Hematopoietic multipotent progenitor cell treated with erythropoietin and hydrocortisone succinate and interleukin-3 and kit ligand, for 6 days (in vitro differentiated cells): ENCODE data around the gene ENG.
"Not testable (repeated sequence)": the region's sequence is repeated elsewhere in the genome, so short reads cannot be mapped to it uniquely, and the experiment has no call there.

Experiments used
- DNase-seq: peaks from one replicate; pipeline ENCODE4 v3.0.0-alpha.2; 2015

Gene ENG

GRCh38 chr9:127841087-127841835 lies 13.2 kb downstream of the ENG start:
- peak; percentile 89 for DNase-seq

- DNase-seq = no peak
These were observed 15.9 kb downstream of the ENG start for GRCh38 chr9:127838375-127839078.

- DNase-seq = no peak
These were observed 17.1 kb downstream of the ENG start for GRCh38 chr9:127837346-127837745.

GRCh38 chr9:127836561-127836960 lies 17.9 kb downstream of the ENG start:
- DNase-seq = not testable (repeated sequence)

GRCh38 chr9:127835991-127836516 lies 18.4 kb downstream of the ENG start:
- no peak for DNase-seq

- DNase-seq = no peak
These were observed 20.9 kb downstream of the ENG start for GRCh38 chr9:127833555-127833954.

GRCh38 chr9:127832248-127832647 lies 22.2 kb downstream of the ENG start:
- DNase-seq = no peak

GRCh38 chr9:127829205-127829906 lies 25.1 kb downstream of the ENG start:
- no peak for DNase-seq

- peak; percentile 70 for DNase-seq
These were observed 26.0 kb downstream of the ENG start for GRCh38 chr9:127828262-127829031.

GRCh38 chr9:127826253-127826913 lies 28.1 kb downstream of the ENG start:
- DNase-seq = no peak

GRCh38 chr9:127825319-127826051 lies 29.0 kb downstream of the ENG start:
- no peak for DNase-seq

- DNase-seq = no peak
These were observed 32.4 kb downstream of the ENG start for GRCh38 chr9:127822108-127822507.

GRCh38 chr9:127818574-127818973 lies 35.9 kb downstream of the ENG start:
- DNase-seq = no peak

GRCh38 chr9:127817881-127818434 lies 36.5 kb downstream of the ENG start:
- DNase-seq = no peak

GRCh38 chr9:127816728-127817127 lies 37.7 kb downstream of the ENG start:
- DNase-seq = no peak

GRCh38 chr9:127816362-127816725 lies 38.1 kb downstream of the ENG start:
- no peak for DNase-seq

- no peak for DNase-seq
These were observed 38.7 kb downstream of the ENG start for GRCh38 chr9:127815512-127816361.

- no peak for DNase-seq
These were observed 39.6 kb downstream of the ENG start for GRCh38 chr9:127814619-127815511.

- DNase-seq = peak; percentile 64
These were observed 40.7 kb downstream of the ENG start for GRCh38 chr9:127813686-127814226.
